K562 treated with DMSO at 1 percent for 4 hours (cell line): Measurements from ENCODE around the gene ASPHD1. TPM values are rescaled to one million over a fixed set of nuclear protein-coding genes. Genes with fewer than 3 reads are reported as not detected.

Experiments
- total RNA-seq: library from RNA; unstranded; fragments of 300-600 nt; gene quantifications from 2 replicates; pipeline ENCODE4 v1.2.3, GENCODE V29; 2022; ENCODE audit not compliant: insufficient read depth

The ASPHD1 gene, protein sequence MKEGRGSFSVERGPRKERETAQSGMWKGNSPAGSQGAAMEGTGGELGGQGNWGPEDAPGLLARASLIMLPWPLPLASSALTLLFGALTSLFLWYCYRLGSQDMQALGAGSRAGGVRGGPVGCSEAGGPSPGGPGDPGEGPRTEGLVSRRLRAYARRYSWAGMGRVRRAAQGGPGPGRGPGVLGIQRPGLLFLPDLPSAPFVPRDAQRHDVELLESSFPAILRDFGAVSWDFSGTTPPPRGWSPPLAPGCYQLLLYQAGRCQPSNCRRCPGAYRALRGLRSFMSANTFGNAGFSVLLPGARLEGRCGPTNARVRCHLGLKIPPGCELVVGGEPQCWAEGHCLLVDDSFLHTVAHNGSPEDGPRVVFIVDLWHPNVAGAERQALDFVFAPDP
- not detected in 2 replicates for total RNA-seq

GRCh38 chr16:29900102-29900887 is at the start of gene ASPHD1:
Gene ASPHD1, plus strand, starts transcription at chr16:29900488. Its CDS starts 484 bp downstream, at chr16:29900972.

DNA sequence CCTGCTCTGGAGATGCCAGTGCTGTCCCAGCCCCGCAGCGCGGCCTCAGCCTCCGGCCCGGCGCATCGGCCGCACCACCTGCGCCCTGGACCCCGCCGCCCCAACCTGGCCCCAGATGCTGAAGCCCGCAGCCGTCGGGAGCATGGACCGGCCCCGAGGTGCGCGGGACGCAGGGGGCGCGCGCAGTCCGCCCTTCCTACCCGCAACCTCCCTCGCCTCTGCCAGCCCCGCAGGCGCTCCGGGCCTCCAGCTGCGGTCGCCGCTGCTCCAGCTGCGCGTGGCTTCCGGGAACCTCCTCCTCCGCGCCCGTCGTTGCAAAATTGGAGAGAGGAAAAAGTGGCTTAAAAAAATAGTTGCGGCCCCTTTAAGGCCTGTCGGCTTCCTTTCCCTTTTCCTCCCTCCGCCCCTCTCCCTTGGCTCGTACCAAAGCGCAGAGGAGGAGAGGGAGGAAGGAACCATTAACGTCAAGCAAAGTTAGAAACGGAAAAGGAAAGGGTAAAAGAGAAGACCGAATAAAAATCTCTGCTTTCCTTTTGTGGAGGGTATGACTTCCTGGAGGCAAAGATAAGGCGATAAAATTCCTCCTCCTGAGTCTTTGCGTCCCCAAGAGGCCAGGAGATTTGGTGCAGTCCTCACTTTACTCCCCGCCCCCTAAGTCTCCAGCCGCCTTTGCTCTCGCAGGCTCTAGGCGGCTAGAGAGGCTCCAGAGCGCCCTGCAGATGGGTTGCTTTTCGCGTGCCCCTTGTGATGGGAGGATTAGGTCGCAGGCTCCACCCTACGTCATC is 37.2 kb upstream of the ASPHD1 start, which contains the start of gene CDIPT:
TSS of gene CDIPT (minus strand) at position 343 of the 785 bp plus-strand sequence. CDS start 369 bp downstream, outside the sequence.

DNA sequence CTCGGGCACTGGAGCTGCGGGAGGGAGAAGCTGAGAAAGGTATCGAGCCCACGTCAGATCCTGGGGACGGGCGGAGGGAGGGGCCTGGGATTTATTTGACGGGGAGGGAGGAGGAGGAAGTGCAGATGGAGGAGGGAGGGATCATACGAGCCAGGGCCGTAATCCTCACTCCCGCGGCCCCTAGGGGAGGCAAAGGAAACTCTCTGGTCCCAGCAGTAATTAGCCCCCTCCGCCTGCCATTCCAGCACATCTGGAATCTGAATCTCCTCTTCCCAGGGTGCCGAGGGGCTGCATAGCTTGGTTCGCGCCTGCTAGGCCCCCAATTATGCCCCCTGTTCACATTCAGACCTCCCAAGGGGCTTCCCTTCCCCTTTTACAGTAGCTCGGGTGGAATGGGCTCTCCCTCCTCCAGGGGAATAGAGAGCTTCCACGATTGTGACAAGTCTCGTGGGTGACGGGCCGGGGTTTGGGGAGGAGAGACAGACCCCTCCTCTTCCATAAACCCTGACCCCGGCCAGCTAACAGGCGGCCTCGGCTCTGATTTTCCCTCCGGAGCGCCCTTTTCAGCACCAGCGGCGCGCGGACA is 679 bp upstream of the ASPHD1 start, which contains the start of gene SEZ6L2:
TSS of gene SEZ6L2 (minus strand) at position 35 of the 586 bp plus-strand sequence. CDS start 531 bp downstream, outside the sequence.

GRCh38 chr16:29925781-29926710 is 25.8 kb downstream of the ASPHD1 start, which contains the start of gene KCTD13:
Gene KCTD13, minus strand, starts transcription at chr16:29926226. Its CDS starts 193 bp downstream, at chr16:29926033.

Other genes with a start within 250 kb of the ASPHD1 start
- 78.9 and 139 TPM in 2 replicates for gene SPN, start 237.2 kb upstream of the ASPHD1 start, total RNA-seq
- gene QPRT, start 221.3 kb upstream of the ASPHD1 start, total RNA-seq = 240 and 278 TPM in 2 replicates
- gene C16orf54, start 154.5 kb upstream of the ASPHD1 start, total RNA-seq = not detected in 2 replicates
- gene ZG16, start 122.2 kb upstream of the ASPHD1 start, total RNA-seq = not detected in 2 replicates
- gene KIF22, start 109.7 kb upstream of the ASPHD1 start, total RNA-seq = 108 and 120 TPM in 2 replicates
- 332 and 398 TPM in 2 replicates for gene MAZ, start 94.0 kb upstream of the ASPHD1 start, total RNA-seq
- 0.56 and 1.9 TPM in 2 replicates for gene PRRT2, start 88.3 kb upstream of the ASPHD1 start, total RNA-seq
- gene PAGR1, start 84.3 kb upstream of the ASPHD1 start, total RNA-seq = 18.3 and 23.1 TPM in 2 replicates
- 5.2 and 6.8 TPM in 2 replicates for gene MVP, start 80.0 kb upstream of the ASPHD1 start, total RNA-seq
- gene CDIPT, start 37.3 kb upstream of the ASPHD1 start, total RNA-seq = 76.7 and 91.4 TPM in 2 replicates
- 2.0 and 2.6 TPM in 2 replicates for gene SEZ6L2, start 938 bp upstream of the ASPHD1 start, total RNA-seq
- gene KCTD13, start 25.7 kb downstream of the ASPHD1 start, total RNA-seq = 25.5 and 29.5 TPM in 2 replicates
- gene TMEM219, start 61.6 kb downstream of the ASPHD1 start, total RNA-seq = 135 and 156 TPM in 2 replicates
- gene TAOK2, start 73.4 kb downstream of the ASPHD1 start, total RNA-seq = 38.2 and 41.0 TPM in 2 replicates
- gene HIRIP3, start 95.1 kb downstream of the ASPHD1 start, total RNA-seq = 17.1 and 21.6 TPM in 2 replicates
- gene INO80E, start 95.8 kb downstream of the ASPHD1 start, total RNA-seq = 82.3 and 93.3 TPM in 2 replicates
- 0.90 and 3.2 TPM in 2 replicates for gene DOC2A, start 110.5 kb downstream of the ASPHD1 start, total RNA-seq
- not detected in 2 replicates for gene C16orf92, start 122.7 kb downstream of the ASPHD1 start, total RNA-seq
- 1.1 and 1.9 TPM in 2 replicates for gene TLCD3B, start 130.8 kb downstream of the ASPHD1 start, total RNA-seq
- 2,294 and 2,366 TPM in 2 replicates for gene ALDOA, start 165.3 kb downstream of the ASPHD1 start, total RNA-seq
- gene PPP4C, start 175.5 kb downstream of the ASPHD1 start, total RNA-seq = 274 and 297 TPM in 2 replicates
- 0.52 TPM in 1 of 2 replicates, not detected in the other for gene TBX6, start 191.4 kb downstream of the ASPHD1 start, total RNA-seq
- gene YPEL3, start 195.7 kb downstream of the ASPHD1 start, total RNA-seq = 79.8 and 89.6 TPM in 2 replicates
- gene GDPD3, start 213.0 kb downstream of the ASPHD1 start, total RNA-seq = 1.5 TPM in 2 replicates
- 46.3 and 68.0 TPM in 2 replicates for gene MAPK3, start 222.7 kb downstream of the ASPHD1 start, total RNA-seq